ENCODE results near the gene NFYA. TPM values are rescaled to one million over a fixed set of nuclear protein-coding genes. Genes with fewer than 3 reads are reported as not detected.

NFYA gene
- total and polyA plus RNA-seq, 2 of the 4 experiments (the other 2 are of a cell fraction), result 10.9 to 28.5 TPM

DNA sequence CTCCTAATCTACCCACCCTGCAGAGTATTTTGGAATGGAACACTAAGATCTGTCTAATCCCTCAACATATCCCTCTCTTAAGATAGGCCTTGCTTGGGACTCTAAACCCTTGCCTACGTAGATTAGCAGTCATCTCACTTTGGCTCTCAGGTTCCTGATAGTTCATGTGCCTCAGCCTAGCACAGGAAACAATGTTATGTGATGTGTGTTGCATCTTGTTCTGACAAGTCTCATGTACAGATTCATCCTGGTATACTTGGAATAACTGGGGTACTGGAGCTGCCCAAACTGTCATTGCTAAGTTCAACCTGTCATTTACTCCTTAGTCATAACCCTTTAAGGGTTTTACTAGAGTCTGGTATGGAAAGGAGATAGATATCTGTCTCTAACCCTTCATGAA lies 47.3 kb downstream of the NFYA start:
- Histone ChIP-seq H2BK120ac (ENCODE audit: low read depth, low read length) (no peak overlapping the region), H3K4ac (ENCODE audit: low read depth, low read length) (no peak overlapping the region), H2AK5ac (ENCODE audit: low read depth, low read length) (no peak overlapping the region), H4K5ac (ENCODE audit: low read depth, low read length) (no peak overlapping the region), H3K4me1 (ENCODE audit: control insufficient read depth, insufficient read depth, low read length) (no peaks in the 10 kb centered on the region), H3K4me2 (ENCODE audit: low read depth, low read length) (no peak overlapping the region), H2AFZ (replicated peaks; ENCODE audit: low read length, poor library complexity) (no peak overlapping the region), H3K9ac (ENCODE audit: low read depth, low read length) (no peak overlapping the region), H3K9me3 (ENCODE audit: control insufficient read depth, insufficient read depth, low read length) (no peaks in the 10 kb centered on the region), H2BK15ac (ENCODE audit: low read depth, low read length) (no peak overlapping the region), H3K79me1 (ENCODE audit: low read depth in 1 of 2, low read length in 2 of 2) (no peaks in the 10 kb centered on the region), H4K20me1 (ENCODE audit: insufficient read depth, low read length) (no peaks in the 10 kb centered on the region), H2BK20ac (ENCODE audit: low read depth, low read length) (no peak overlapping the region), H2AK9ac (replicated peaks; ENCODE audit: low read depth, low read length, poor library complexity) (no peak overlapping the region), H3K4me3 (ENCODE audit: insufficient read depth, low read depth, low read length) (no peak overlapping the region), H3K18ac (ENCODE audit: low read depth, low read length) (no peak overlapping the region), H3K14ac (replicated peaks; ENCODE audit: low read depth, low read length) (no peak overlapping the region), H3K27ac (ENCODE audit: insufficient read depth, low read length) (no peak overlapping the region), H4K8ac (ENCODE audit: low read depth in 2 of 2, low read length in 2 of 2) (no peak overlapping the region), H3K56ac (ENCODE audit: extremely low read depth, insufficient read depth, low read length) (no peak overlapping the region), H3K36me3 (ENCODE audit: control insufficient read depth, insufficient read depth, low read length) (no peaks in the 10 kb centered on the region), H3K23ac (ENCODE audit: low read depth, low read length) (no peak overlapping the region), H2BK5ac (ENCODE audit: low read depth, low read length, poor library complexity, severe bottlenecking) (no peak overlapping the region), H3K9me1 (ENCODE audit: insufficient read depth, low read length) (no peaks in the 10 kb centered on the region; the same call in 1 of the 2 replicates), H3K27me3 (ENCODE audit: control insufficient read depth, insufficient read depth, low read length) (no peaks in the 10 kb centered on the region), H4K91ac (ENCODE audit: insufficient read depth, low read depth, low read length) (no peak overlapping the region)
- TF ChIP-seq NFE2L2 (IDR thresholded peaks at IDR 0.05; ENCODE audit: low read depth, low read length) (no peak), BHLHE40 (IDR thresholded peaks at IDR 0.05; ENCODE audit: low read depth, low read length) (no peak), MAZ (IDR thresholded peaks at IDR 0.05; ENCODE audit: borderline replicate concordance, low read depth, low read length) (no peak), ELK1 (IDR thresholded peaks at IDR 0.05; ENCODE audit: borderline replicate concordance, low read depth, low read length) (no peak), RFX5 (IDR thresholded peaks at IDR 0.05; ENCODE audit: low read depth, low read length) (no peak)
- ChIA-PET CTCF (interaction anchor here (1.4 kb wide), 1 partner anchor 11 kb away, joined by 10 read pairs; no protein-coding TSS in a partner anchor), POLR2A (ENCODE audit: unreplicated experiment) (no interaction called here)
- DNase-seq, result no peak
- no CpG with 5 or more reads among the region's 1 CpG for WGBS, 2 experiments (ENCODE audit: extremely low coverage in 2 of 2, insufficient read length in 1 of 2)
- in situ Hi-C loops (cut with MboI; ENCODE audit: low sequenced_read_pairs), result no loop called here
- dilution Hi-C loops (cut with HindIII; ENCODE audit: low sequenced_read_pairs, unreplicated experiment), result no loop called here
- ATAC-seq (ENCODE audit: low read depth), result no peak
- BruUV-seq (replicated peaks), result no TSS peak
- intact Hi-C loops (cut with micrococcal nuclease), result no loop called here

All from IMR-90 (cell line).